Stimulated activated CD8-positive, alpha-beta memory T cell treated with anti-CD3 and anti-CD28 coated beads, Interleukin-7, amount 100 ng/mL, for 48 hours (primary cell): Measurements from ENCODE around the gene RPUSD4.
"Not testable (repeated sequence)": the region's sequence is repeated elsewhere in the genome, so short reads cannot be mapped to it uniquely, and the experiment has no call there.

Experiments used
- DNase-seq, 2 donors: peaks; one replicate each; pipeline ENCODE4 v3.0.0-alpha.2; 2020; ENCODE audit warnings: low read depth in 1 of 2; ENCODE audit errors: extremely low read depth in 1 of 2

The RPUSD4 gene, protein sequence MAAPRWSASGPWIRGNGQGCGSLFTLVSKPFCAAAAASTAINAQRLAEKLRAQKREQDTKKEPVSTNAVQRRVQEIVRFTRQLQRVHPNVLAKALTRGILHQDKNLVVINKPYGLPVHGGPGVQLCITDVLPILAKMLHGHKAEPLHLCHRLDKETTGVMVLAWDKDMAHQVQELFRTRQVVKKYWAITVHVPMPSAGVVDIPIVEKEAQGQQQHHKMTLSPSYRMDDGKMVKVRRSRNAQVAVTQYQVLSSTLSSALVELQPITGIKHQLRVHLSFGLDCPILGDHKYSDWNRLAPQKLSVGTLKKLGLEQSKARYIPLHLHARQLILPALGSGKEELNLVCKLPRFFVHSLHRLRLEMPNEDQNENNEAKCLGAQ

GRCh38 chr11:126211236-126212088, at the start of gene RPUSD4, which contains the start of gene FAM118B:
TSS of gene RPUSD4 (minus strand) at chr11:126211650. CDS start at chr11:126211638, 12 bp downstream.
TSS of gene FAM118B (plus strand) at chr11:126211782. CDS start at chr11:126235002, 23,220 bp downstream.
- peak; percentile 97 to 98 for DNase-seq

DNA sequence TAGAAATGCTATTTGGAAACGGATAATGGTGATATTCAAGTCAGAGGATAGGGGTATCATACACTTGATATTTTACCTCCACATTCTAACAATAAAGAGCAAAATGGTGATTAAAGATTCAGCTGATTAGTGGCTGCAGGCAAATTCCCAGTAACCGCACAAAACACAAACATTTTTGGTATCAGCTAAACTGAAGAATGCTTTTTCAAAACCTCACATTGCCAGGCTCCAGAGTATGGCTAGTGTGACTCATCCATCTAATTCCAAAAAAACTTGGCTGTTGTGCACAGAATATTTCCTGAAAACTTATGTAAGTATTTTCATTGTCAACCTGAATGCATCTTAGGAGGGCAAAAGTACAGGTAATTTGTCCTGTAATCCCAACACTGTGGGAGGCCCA, 46.3 kb upstream of the RPUSD4 start:
- no peak for DNase-seq

DNA sequence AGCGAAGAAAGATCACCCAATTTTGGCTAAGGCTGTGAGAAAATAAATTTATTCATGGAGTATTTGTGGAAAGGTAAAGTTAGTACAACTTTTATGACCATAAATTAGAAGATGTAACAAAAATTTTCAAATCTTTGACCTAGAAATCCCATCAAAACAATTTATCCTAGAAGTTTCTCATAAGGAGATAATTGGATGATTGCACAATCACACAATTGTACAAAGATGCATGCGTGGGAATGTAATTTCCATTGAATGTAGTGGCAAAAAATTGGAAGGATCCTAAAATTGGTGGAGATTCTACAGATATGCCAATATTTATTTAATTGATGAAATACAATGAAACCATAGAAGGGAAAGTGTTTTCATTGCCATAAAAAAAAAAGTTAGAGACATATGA, 45.7 kb upstream of the RPUSD4 start:
- DNase-seq: no peak

GRCh38 chr11:126256216-126256615, 44.8 kb upstream of the RPUSD4 start:
- DNase-seq: no peak

- DNase-seq: not testable (repeated sequence)
Measured at GRCh38 chr11:126255507-126255906, 44.1 kb upstream of the RPUSD4 start.

DNA sequence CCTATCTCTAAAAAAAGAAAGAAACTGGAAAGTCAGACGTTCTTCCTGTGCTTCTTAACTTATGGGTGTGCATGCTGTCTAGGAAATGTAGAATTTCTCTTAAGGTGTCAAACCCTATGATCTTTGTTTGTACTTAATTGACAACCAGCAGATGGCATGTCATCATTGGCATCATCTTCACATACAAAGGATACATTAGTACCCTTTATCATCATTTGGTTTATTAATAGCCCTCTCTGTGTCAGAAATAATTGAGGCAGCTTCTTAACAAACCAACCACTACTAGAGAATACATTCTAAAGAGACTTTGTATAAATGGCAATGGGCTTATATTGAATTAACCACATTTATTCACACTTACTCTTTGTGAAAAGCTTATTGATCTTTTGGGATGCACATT, 43.4 kb upstream of the RPUSD4 start:
- no peak for DNase-seq

DNA sequence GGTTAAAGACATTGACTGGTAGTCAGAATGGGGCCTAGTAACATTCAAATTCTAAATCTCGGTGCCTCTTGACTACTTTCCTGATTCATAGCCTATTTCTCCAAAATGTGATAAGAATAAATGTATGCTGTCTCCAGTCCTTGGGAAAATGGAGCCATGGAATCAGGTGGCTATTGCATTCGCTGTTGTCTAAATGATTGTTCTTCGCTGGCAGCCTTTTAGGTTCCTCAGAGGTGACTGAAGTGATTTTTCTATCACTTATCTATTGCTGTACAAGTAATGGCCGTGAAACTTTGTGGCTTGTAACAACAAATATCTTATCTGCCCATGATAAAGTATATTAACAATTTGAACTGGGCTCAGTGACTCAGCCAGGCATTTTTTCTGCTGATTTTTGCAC, 41.8 kb upstream of the RPUSD4 start:
- no peak for DNase-seq

- DNase-seq: no peak
Measured at GRCh38 chr11:126246636-126247035, 35.2 kb upstream of the RPUSD4 start.

DNA sequence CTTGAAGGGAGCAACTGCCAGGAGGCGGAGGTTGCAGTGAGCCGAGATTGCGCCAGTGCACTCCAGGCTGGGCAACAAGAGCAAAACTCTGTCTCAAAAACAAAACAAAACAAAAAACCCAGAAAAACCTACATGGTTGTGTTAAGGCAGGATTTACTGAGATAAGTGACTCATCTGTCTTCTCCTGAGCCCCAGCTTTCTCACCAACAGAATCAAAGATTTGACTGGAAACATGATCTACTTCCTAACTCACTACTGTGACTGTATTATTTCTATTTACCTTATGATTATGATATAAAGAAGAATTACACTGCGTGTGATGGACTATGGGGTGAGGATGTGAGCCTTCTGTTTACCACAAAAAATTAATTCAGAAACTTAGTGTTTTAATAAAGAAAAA, 21.9 kb upstream of the RPUSD4 start:
- no peak for DNase-seq

DNA sequence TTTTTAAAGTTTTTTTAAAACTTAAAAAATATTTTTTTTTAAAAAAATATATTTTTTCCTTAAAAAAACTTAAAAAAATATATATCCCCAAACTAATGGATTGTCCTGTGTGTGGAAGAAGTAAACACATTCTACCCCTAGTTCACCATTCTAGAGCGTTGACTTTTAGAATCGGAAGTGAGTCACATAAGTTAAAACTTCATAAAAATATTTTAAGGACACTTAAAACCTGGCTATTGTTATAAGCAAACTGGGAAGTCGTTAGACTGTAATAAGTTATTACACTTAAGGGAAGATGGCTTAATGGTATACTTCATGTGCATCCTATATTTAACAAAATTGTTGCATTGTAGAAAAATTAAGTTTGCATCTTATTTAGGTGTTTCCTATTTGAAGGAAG, 21.2 kb upstream of the RPUSD4 start:
- DNase-seq: no peak

DNA sequence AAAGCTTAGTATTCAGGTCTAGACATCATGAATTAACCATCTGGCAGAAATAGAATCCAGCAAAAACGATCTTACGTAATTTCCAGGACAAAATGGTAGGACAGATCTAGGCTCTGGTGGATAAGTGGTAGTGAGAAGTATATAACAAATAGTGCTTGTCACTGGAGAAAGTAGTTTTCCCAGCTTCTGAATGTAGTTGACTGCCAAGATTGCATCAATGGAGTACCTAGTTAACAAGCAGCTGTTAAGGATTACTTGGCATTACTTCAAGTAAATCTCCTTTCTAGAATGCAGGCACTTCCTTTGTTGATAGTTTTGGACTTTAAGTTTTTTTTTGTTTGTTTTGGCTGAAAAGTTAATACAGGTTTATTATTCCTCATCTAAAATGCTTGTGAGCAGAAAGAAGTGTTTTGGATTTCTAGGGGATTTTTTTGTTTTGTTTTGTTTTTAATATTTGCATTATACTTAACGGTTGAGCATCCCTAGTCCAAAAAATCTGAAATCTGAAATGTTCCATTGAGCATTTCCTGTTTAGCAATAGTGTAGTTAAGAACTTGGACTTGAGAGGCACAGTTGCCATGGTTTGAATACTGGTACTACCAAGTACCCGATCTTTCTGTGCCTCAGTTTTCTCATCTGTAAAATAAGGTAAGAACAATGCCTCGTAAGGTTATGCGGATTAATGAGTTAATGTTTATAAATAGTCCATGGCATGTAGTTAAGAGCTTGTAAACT, 20.4 kb upstream of the RPUSD4 start:
- DNase-seq: no peak

GRCh38 chr11:126229858-126230540, 18.5 kb upstream of the RPUSD4 start:
- no peak for DNase-seq

- DNase-seq: no peak
Measured at GRCh38 chr11:126226334-126227084, 15.1 kb upstream of the RPUSD4 start.

GRCh38 chr11:126225295-126225665, 13.8 kb upstream of the RPUSD4 start:
- no peak for DNase-seq

DNA sequence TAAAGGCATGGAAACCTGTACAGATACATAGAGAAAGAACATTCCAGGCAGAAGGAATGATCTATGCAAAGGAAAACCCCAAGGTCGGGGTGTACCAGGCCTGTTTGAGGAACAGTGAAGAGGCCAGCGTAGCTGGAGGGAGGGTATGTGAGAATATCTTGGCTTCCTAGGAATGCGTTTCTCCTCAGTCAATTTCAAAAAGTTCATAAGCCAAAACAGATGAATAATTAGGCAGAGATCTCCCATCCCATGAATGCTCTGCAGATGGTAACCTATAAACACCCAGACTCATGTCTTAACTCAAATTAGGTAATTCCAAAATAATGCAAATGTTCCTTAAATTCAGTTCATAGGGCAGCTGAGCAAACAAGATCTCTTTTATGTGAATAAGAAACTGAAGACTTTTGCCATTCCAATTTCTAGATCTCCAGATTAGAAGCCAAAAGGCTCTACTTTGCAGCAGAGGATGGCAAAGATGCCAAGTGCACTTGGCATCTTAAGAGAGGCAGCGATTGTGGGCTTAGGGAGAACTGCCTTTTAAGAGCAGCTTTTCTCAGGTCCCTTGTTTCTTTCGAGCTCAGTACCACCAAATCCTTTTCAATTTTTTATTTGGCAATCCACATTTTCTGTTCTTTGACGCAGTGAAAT, 13.3 kb upstream of the RPUSD4 start:
- no peak for DNase-seq

GRCh38 chr11:126219547-126219946, 8.1 kb upstream of the RPUSD4 start:
- DNase-seq: no peak

GRCh38 chr11:126217491-126217890, 6.0 kb upstream of the RPUSD4 start:
- no peak for DNase-seq

GRCh38 chr11:126216526-126217305, 5.3 kb upstream of the RPUSD4 start:
- no peak for DNase-seq

DNA sequence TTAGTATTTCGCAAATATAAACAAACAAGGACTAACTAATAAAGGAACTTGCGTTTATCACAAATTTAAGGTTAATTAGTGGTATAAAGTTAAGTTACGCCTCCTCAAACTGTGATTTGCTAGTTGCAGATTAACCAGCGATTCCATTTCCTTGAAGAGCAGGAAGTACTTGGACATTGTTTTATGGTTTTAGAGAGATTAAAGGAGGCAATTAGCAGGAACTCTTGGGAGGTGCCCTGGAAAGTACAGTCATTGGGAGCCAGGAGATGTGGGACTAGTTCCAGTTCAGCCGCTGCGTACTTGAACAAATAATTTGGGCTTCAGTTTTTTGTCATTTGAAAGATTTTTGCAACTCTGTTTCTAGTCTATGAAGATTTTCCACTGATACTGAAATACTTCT, 3.4 kb upstream of the RPUSD4 start:
- DNase-seq: no peak
